Measurements from ENCODE around the gene MEA1.

DNA sequence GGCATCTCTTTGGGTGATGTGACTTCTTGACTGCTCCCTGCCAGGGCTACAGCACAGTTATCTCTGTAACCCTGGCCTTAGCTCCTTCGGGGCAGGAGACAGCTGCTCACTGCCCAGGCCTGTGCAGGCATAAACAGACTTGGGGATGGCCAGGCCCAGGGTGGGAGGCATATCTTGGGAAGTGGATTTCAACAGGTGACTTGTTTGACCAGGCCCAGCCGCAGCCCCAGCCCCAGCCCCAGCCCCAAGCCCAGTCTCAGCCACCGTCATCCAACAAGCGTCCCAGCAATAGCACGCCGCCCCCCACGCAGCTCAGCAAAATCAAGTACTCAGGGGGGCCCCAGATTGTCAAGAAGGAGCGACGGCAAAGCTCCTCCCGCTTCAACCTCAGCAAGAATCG is 7.5 kb downstream of the MEA1 start:
- TF ChIP-seq, protein P1, sequence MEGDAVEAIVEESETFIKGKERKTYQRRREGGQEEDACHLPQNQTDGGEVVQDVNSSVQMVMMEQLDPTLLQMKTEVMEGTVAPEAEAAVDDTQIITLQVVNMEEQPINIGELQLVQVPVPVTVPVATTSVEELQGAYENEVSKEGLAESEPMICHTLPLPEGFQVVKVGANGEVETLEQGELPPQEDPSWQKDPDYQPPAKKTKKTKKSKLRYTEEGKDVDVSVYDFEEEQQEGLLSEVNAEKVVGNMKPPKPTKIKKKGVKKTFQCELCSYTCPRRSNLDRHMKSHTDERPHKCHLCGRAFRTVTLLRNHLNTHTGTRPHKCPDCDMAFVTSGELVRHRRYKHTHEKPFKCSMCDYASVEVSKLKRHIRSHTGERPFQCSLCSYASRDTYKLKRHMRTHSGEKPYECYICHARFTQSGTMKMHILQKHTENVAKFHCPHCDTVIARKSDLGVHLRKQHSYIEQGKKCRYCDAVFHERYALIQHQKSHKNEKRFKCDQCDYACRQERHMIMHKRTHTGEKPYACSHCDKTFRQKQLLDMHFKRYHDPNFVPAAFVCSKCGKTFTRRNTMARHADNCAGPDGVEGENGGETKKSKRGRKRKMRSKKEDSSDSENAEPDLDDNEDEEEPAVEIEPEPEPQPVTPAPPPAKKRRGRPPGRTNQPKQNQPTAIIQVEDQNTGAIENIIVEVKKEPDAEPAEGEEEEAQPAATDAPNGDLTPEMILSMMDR (tag by site-specific recombination; IDR thresholded peaks at IDR 0.05): no peak
- TF ChIP-seq YY1 (tag by site-specific recombination; IDR thresholded peaks at IDR 0.05) (no peak), KLF16 (tag by site-specific recombination; IDR thresholded peaks at IDR 0.05) (no peak), ZNF274 (IDR thresholded peaks at IDR 0.05; ENCODE audit: low read length) (no peak), ZNF274 (tag by site-specific recombination; IDR thresholded peaks at IDR 0.05; ENCODE audit: borderline replicate concordance) (no peak), MZF1 (tag by site-specific recombination; IDR thresholded peaks at IDR 0.05; ENCODE audit: borderline replicate concordance) (no peak), ZNF792 (tag by site-specific recombination; IDR thresholded peaks at IDR 0.05) (no peak), KLF1 (tag by site-specific recombination; IDR thresholded peaks at IDR 0.05) (no peak), ZNF138 (tag by site-specific recombination; IDR thresholded peaks at IDR 0.05; ENCODE audit: borderline replicate concordance) (no peak), ZNF521 (tag by site-specific recombination; IDR thresholded peaks at IDR 0.05) (no peak), SETDB1 (IDR thresholded peaks at IDR 0.05; ENCODE audit: insufficient read length, low read length) (no peak)
- TF ChIP-seq, protein P2, sequence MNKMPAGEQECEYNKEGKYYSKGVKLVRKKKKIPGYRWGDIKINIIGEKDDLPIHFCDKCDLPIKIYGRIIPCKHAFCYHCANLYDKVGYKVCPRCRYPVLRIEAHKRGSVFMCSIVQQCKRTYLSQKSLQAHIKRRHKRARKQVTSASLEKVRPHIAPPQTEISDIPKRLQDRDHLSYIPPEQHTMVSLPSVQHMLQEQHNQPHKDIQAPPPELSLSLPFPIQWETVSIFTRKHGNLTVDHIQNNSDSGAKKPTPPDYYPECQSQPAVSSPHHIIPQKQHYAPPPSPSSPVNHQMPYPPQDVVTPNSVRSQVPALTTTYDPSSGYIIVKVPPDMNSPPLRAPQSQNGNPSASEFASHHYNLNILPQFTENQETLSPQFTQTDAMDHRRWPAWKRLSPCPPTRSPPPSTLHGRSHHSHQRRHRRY (tag by site-specific recombination; IDR thresholded peaks at IDR 0.05): no peak
- TF ChIP-seq, protein P3, sequence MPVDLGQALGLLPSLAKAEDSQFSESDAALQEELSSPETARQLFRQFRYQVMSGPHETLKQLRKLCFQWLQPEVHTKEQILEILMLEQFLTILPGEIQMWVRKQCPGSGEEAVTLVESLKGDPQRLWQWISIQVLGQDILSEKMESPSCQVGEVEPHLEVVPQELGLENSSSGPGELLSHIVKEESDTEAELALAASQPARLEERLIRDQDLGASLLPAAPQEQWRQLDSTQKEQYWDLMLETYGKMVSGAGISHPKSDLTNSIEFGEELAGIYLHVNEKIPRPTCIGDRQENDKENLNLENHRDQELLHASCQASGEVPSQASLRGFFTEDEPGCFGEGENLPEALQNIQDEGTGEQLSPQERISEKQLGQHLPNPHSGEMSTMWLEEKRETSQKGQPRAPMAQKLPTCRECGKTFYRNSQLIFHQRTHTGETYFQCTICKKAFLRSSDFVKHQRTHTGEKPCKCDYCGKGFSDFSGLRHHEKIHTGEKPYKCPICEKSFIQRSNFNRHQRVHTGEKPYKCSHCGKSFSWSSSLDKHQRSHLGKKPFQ (tag by site-specific recombination; IDR thresholded peaks at IDR 0.05): no peak
